DND-41 (cell line): Measurements from ENCODE around the gene HIGD2A.

Source experiments
- EZH2 ChIP-seq: IDR thresholded peaks from 3 replicates; pipeline ENCODE4 v1.6.1; 2012; ENCODE audit warnings: borderline replicate concordance, low read depth, mild to moderate bottlenecking, moderate library complexity, low read length, inconsistent platforms; ENCODE audit not compliant: severe bottlenecking
- TF ChIP-seq, protein P1 (sequence below): IDR thresholded peaks from 2 replicates; pipeline ENCODE4 v1.5.1; 2012; ENCODE audit warnings: borderline replicate concordance, low read length, moderate library complexity, mild to moderate bottlenecking; ENCODE audit not compliant: poor library complexity, severe bottlenecking; ENCODE audit errors: extremely low read depth

- TF ChIP-seq, protein P1, sequence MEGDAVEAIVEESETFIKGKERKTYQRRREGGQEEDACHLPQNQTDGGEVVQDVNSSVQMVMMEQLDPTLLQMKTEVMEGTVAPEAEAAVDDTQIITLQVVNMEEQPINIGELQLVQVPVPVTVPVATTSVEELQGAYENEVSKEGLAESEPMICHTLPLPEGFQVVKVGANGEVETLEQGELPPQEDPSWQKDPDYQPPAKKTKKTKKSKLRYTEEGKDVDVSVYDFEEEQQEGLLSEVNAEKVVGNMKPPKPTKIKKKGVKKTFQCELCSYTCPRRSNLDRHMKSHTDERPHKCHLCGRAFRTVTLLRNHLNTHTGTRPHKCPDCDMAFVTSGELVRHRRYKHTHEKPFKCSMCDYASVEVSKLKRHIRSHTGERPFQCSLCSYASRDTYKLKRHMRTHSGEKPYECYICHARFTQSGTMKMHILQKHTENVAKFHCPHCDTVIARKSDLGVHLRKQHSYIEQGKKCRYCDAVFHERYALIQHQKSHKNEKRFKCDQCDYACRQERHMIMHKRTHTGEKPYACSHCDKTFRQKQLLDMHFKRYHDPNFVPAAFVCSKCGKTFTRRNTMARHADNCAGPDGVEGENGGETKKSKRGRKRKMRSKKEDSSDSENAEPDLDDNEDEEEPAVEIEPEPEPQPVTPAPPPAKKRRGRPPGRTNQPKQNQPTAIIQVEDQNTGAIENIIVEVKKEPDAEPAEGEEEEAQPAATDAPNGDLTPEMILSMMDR: no peak
- no peak for TF ChIP-seq EZH2
Observed at GRCh38 chr5:176359658-176360057, 28.9 kb upstream of the HIGD2A start.
